Lower leg skin (tissue), 4 donors: Measurements from ENCODE around the gene RDH12. TPM values are rescaled to one million over a fixed set of nuclear protein-coding genes. Genes with fewer than 3 reads are reported as not detected.

Experiments
- DNase-seq, 2 donors: peaks; one replicate each; pipeline ENCODE4 v3.0.0-alpha.2; 2019; ENCODE audit warnings: low spot score in 2 of 2
- H3K4me3 ChIP-seq: fragments of 200-600 bp; sonication (generic); 2 replicates; pipeline ENCODE4 v1.5.1; 2017; ENCODE audit warnings: mild to moderate bottlenecking, low read depth; ENCODE audit not compliant: poor library complexity, severe bottlenecking
- CTCF ChIP-seq, 3 donors: fragments of 450-650 bp; IDR thresholded peaks; one replicate each; pipeline ENCODE4 v1.5.1; 2016; ENCODE audit warnings: antibody characterized with exemption in 3 of 3, mild to moderate bottlenecking in 3 of 3, moderate library complexity in 2 of 3
- POLR2A ChIP-seq, 2 donors: fragments of 450-650 bp; IDR thresholded peaks; one replicate each; pipeline ENCODE4 v1.6.1; 2016 to 2017; ENCODE audit warnings: antibody characterized with exemption in 2 of 2, mild to moderate bottlenecking in 1 of 2, moderate library complexity in 1 of 2
- WGBS, 2 donors: methylation state at CpG; one replicate each; pipeline ENCODE4 v1.1.5; 2018; 5-methylcytosine and 5-hydroxymethylcytosine counted together
- intact Hi-C: fragments of 100-400 bp; cut with DNase I; formaldehyde crosslinking; loops from one replicate; pipeline ENCODE4 v1.15.0; 2023; ENCODE audit warnings: low total_unique reads
- total RNA-seq, 4 donors: library from RNA; depleted of rRNA; stranded (reverse); fragments of >200 nt; gene quantifications; one replicate each; pipeline ENCODE4 v1.1.0, GENCODE V29; 2016

Gene RDH12
- total RNA-seq, 4 donors from 2014 or later: 70.4 to 106 (median 87.6) TPM

GRCh38 chr14:67719866-67720265 is 18.2 kb downstream of the RDH12 start:
- no peak for DNase-seq
- 39% methylated on average over 2 of the region's 2 CpGs for WGBS, 2 donors
- H3K4me3 ChIP-seq: no peak overlapping the region

GRCh38 chr14:67721875-67722274 is 20.2 kb downstream of the RDH12 start:
- TF ChIP-seq POLR2A (IDR thresholded peaks at IDR 0.05) (no peak), CTCF (IDR thresholded peaks at IDR 0.05) (no peak)
- intact Hi-C loops: no loop called here
- DNase-seq: no peak
- H3K4me3 ChIP-seq: no peak overlapping the region
- WGBS, 2 donors: 54 to 59% methylated on average over 5 of the region's 5 CpGs

More at GRCh38 chr14:67719866-67720265, 18.2 kb downstream of the RDH12 start:
- intact Hi-C loops: no loop called here
- TF ChIP-seq CTCF (IDR thresholded peaks at IDR 0.05): no peak
- no peak for TF ChIP-seq POLR2A (IDR thresholded peaks at IDR 0.05)

GRCh38 chr14:67722293-67722692 is 20.6 kb downstream of the RDH12 start:
- DNase-seq: no peak

GRCh38 chr14:67725171-67725570 is 23.5 kb downstream of the RDH12 start:
- 58 to 59% methylated on average over 5 of the region's 5 CpGs for WGBS, 2 donors
- no peak overlapping the region for H3K4me3 ChIP-seq
- peak in 1 of 2 donors; percentile 31 for DNase-seq
- no peak for TF ChIP-seq CTCF (IDR thresholded peaks at IDR 0.05)
- intact Hi-C loops: no loop called here

More at GRCh38 chr14:67722293-67722692, 20.6 kb downstream of the RDH12 start:
- WGBS, 2 donors: 8 to 9% methylated on average over 3 of the region's 3 CpGs
- intact Hi-C loops: no loop called here
- TF ChIP-seq CTCF (IDR thresholded peaks at IDR 0.05): no peak
- TF ChIP-seq POLR2A (IDR thresholded peaks at IDR 0.05): no peak
- H3K4me3 ChIP-seq: no peak overlapping the region

- DNase-seq: no peak
- TF ChIP-seq CTCF (IDR thresholded peaks at IDR 0.05) (no peak), POLR2A (IDR thresholded peaks at IDR 0.05) (no peak)
- 94 to 98% methylated on average over 7 of the region's 7 CpGs for WGBS, 2 donors
- H3K4me3 ChIP-seq: no peak overlapping the region
- intact Hi-C loops: no loop called here
Observed at GRCh38 chr14:67727361-67727760, 25.7 kb downstream of the RDH12 start.

GRCh38 chr14:67728258-67728657 is 26.6 kb downstream of the RDH12 start:
- intact Hi-C loops: no loop called here
- no peak for DNase-seq
- TF ChIP-seq CTCF (IDR thresholded peaks at IDR 0.05) (no peak), POLR2A (IDR thresholded peaks at IDR 0.05) (no peak)
- H3K4me3 ChIP-seq: no peak overlapping the region
